CD14-positive monocyte (primary cell): ENCODE measurements around the gene TINAG. TPM values are rescaled to one million over a fixed set of nuclear protein-coding genes. Genes with fewer than 3 reads are reported as not detected.

Experiments
- DNase-seq, 3 donors: peaks; one replicate each; pipeline ENCODE4 v3.0.0-alpha.2; 2011 to 2022
- H2AFZ ChIP-seq: 2 replicates; pipeline ENCODE4 v1.6.0; 2012; ENCODE audit warnings: mild to moderate bottlenecking, low read depth, low read length, inconsistent platforms; ENCODE audit not compliant: insufficient read depth, poor library complexity, severe bottlenecking
- H3K27ac ChIP-seq, 2 donors: 1 replicate in 1 of 2; 2 replicates in 1 of 2; pipeline ENCODE4 v1.5.1; 2012 to 2013; ENCODE audit warnings: low read length in 2 of 2, control low read depth in 1 of 2, inconsistent platforms in 1 of 2, low read depth in 1 of 2, mild to moderate bottlenecking in 1 of 2
- H3K27me3 ChIP-seq, 2 donors: one replicate each; pipeline versions ENCODE4 v1.6.0 to v1.6.1; 2011 to 2013; ENCODE audit warnings: low read length in 2 of 2; ENCODE audit not compliant: control insufficient read depth in 2 of 2, insufficient read depth in 2 of 2
- H3K36me3 ChIP-seq, 2 donors: replicated peaks in 1 of 2; 1 replicate in 1 of 2; 2 replicates in 1 of 2; pipeline versions ENCODE4 v1.5.1 to v1.6.1; 2012 to 2013; ENCODE audit warnings: low read length in 2 of 2, control low read depth in 1 of 2, inconsistent platforms in 1 of 2, mild to moderate bottlenecking in 1 of 2; ENCODE audit not compliant: insufficient read depth in 2 of 2, control insufficient read depth in 1 of 2
- H3K4me1 ChIP-seq, 2 donors: 1 replicate in 1 of 2; 2 replicates in 1 of 2; pipeline versions ENCODE4 v1.5.1 to v1.6.1; 2012 to 2013; ENCODE audit warnings: low read length in 2 of 2, control low read depth in 1 of 2, inconsistent platforms in 1 of 2, mild to moderate bottlenecking in 1 of 2, moderate library complexity in 1 of 2; ENCODE audit not compliant: insufficient read depth in 2 of 2, control insufficient read depth in 1 of 2
- H3K4me2 ChIP-seq: replicated peaks from 2 replicates; pipeline ENCODE3; 2012; ENCODE audit warnings: low read length, moderate library complexity, mild to moderate bottlenecking; ENCODE audit not compliant: poor library complexity, severe bottlenecking; ENCODE audit errors: extremely low read depth
- H3K4me3 ChIP-seq, 3 experiments: fragments of 200-600 bp in 1 of 3; sonication (generic) in 1 of 3; replicated peaks in 1 of 3; 1 replicate in 2 of 3; 2 replicates in 1 of 3; pipeline ENCODE4 v1.5.1; 2011 to 2013; ENCODE audit warnings: low read length in 3 of 3, mild to moderate bottlenecking in 3 of 3, control low read depth in 2 of 3, low read depth in 2 of 3, inconsistent platforms in 1 of 3, moderate library complexity in 1 of 3
- H3K79me2 ChIP-seq: 2 replicates; pipeline ENCODE4 v1.6.0; 2012; ENCODE audit warnings: mild to moderate bottlenecking, control low read depth, inconsistent platforms, low read length, moderate library complexity; ENCODE audit not compliant: insufficient read depth
- H3K9ac ChIP-seq: 2 replicates; pipeline ENCODE4 v1.6.0; 2017; ENCODE audit warnings: low read length, mild to moderate bottlenecking; ENCODE audit not compliant: insufficient read depth, poor library complexity, severe bottlenecking
- H3K9me3 ChIP-seq, 2 donors: replicated peaks in 1 of 2; 1 replicate in 1 of 2; 2 replicates in 1 of 2; pipeline versions ENCODE4 v1.5.1 to v1.6.1; 2012 to 2013; ENCODE audit warnings: low read length in 2 of 2, control low read depth in 1 of 2; ENCODE audit not compliant: control insufficient read depth in 1 of 2, insufficient read depth in 1 of 2
- H4K20me1 ChIP-seq: 2 replicates; pipeline ENCODE4 v1.6.0; 2012; ENCODE audit warnings: mild to moderate bottlenecking, low read length, control low read depth, moderate library complexity; ENCODE audit not compliant: insufficient read depth
- H3K27ac Mint-ChIP-seq, 7 donors: one replicate each; pipeline ENCODE4 v1.8.0; 2020; ENCODE audit warnings: mild to moderate bottlenecking in 7 of 7, mixed read lengths in 7 of 7, moderate library complexity in 6 of 7, inconsistent platforms in 2 of 7
- H3K27me3 Mint-ChIP-seq, 3 donors: one replicate each; pipeline ENCODE4 v1.8.0; 2021 to 2022; ENCODE audit warnings: low read depth in 3 of 3, mild to moderate bottlenecking in 3 of 3, mixed read lengths in 3 of 3, moderate library complexity in 3 of 3, inconsistent platforms in 1 of 3
- H3K36me3 Mint-ChIP-seq, 2 donors: one replicate each; pipeline ENCODE4 v1.8.0; 2020; ENCODE audit warnings: mixed read lengths in 2 of 2, inconsistent platforms in 1 of 2, mild to moderate bottlenecking in 1 of 2
- H3K4me1 Mint-ChIP-seq: one replicate; pipeline ENCODE4 v1.8.0; 2020; ENCODE audit warnings: mild to moderate bottlenecking, mixed read lengths
- H3K4me3 Mint-ChIP-seq, 2 donors: one replicate each; pipeline ENCODE4 v1.8.0; 2020; ENCODE audit warnings: mild to moderate bottlenecking in 2 of 2, mixed read lengths in 2 of 2, moderate library complexity in 1 of 2
- H3K9me3 Mint-ChIP-seq, 7 donors: one replicate each; pipeline ENCODE4 v1.8.0; 2020 to 2022; ENCODE audit warnings: mixed read lengths in 7 of 7, mild to moderate bottlenecking in 6 of 7, moderate library complexity in 6 of 7, inconsistent platforms in 2 of 7
- CTCF ChIP-seq: fragments of 200-600 bp; IDR thresholded peaks from one replicate; pipeline ENCODE4 v1.8.0; 2022; ENCODE audit warnings: antibody characterized with exemption, mild to moderate bottlenecking
- WGBS: methylation state at CpG from one replicate; pipeline ENCODE4 v1.1.5; 2013; ENCODE audit warnings: missing lambda C conversion rate; ENCODE audit not compliant: insufficient coverage; 5-methylcytosine and 5-hydroxymethylcytosine counted together
- intact Hi-C, 2 donors: fragments of 100-400 bp; cut with micrococcal nuclease; formaldehyde crosslinking; loops; one replicate each; pipeline versions ENCODE4 v1.15.0 to v1.15.1; 2023
- polyA plus RNA-seq, 3 donors: library from polyadenylated mRNA; depleted of rRNA in 1 of 3; unstranded in 2 of 3; stranded (reverse) in 1 of 3; fragments of 300-500 nt in 2 of 3; fragments of >200 nt in 1 of 3; fragmentation: Illumina TruSeq in 2 of 3; gene quantifications; 1 replicate in 2 of 3; 2 replicates in 1 of 3; pipeline ENCODE4 v1.2.3, GENCODE V29; 2012 to 2021

Gene TINAG
- polyA plus RNA-seq, 3 donors: not detected

GRCh38 chr6:54262499-54262898 lies 45.7 kb upstream of the TINAG start:
- TF ChIP-seq CTCF: no peak
- H3K9ac ChIP-seq: no peak overlapping the region
- H4K20me1 ChIP-seq: no peaks in the 10 kb centered on the region
- no peaks in the 10 kb centered on the region for H3K9me3 ChIP-seq
- H3K9me3 Mint-ChIP-seq: no peaks in the 10 kb centered on the region
- H3K79me2 ChIP-seq: no peaks in the 10 kb centered on the region
- H3K27ac ChIP-seq: no peak overlapping the region
- H3K27ac Mint-ChIP-seq: no peak overlapping the region
- H2AFZ ChIP-seq: no peak overlapping the region
- H3K36me3 ChIP-seq: no peaks in the 10 kb centered on the region
- intact Hi-C loops: no loop called here
- no peak overlapping the region for H3K4me2 ChIP-seq
- H3K4me3 ChIP-seq: no peak overlapping the region
- peaks cover 0 to 2% of the 10 kb centered on the region in 2 donors for H3K27me3 ChIP-seq
- H3K4me1 ChIP-seq: no peaks in the 10 kb centered on the region
- H3K27me3 Mint-ChIP-seq: peaks cover 0 to 3% (median 0%) of the 10 kb centered on the region in 3 donors
- no peaks in the 10 kb centered on the region for H3K4me1 Mint-ChIP-seq
- no CpG with 5 or more reads among the region's 1 CpG for WGBS
- H3K36me3 Mint-ChIP-seq: no peaks in the 10 kb centered on the region
- DNase-seq: no peak
- no peak overlapping the region for H3K4me3 Mint-ChIP-seq

GRCh38 chr6:54262971-54263370 lies 45.3 kb upstream of the TINAG start:
- H3K27ac Mint-ChIP-seq: no peak overlapping the region
- Histone ChIP-seq H3K4me3 (no peak overlapping the region), H3K27ac (no peak overlapping the region), H3K79me2 (no peaks in the 10 kb centered on the region), H2AFZ (no peak overlapping the region), H3K4me2 (no peak overlapping the region), H3K4me1 (no peaks in the 10 kb centered on the region), H4K20me1 (no peaks in the 10 kb centered on the region), H3K9ac (no peak overlapping the region), H3K36me3 (no peaks in the 10 kb centered on the region), H3K27me3 (peaks cover 0 to 2% of the 10 kb centered on the region in 2 donors), H3K9me3 (no peaks in the 10 kb centered on the region)
- no peaks in the 10 kb centered on the region for H3K36me3 Mint-ChIP-seq
- no peak overlapping the region for H3K4me3 Mint-ChIP-seq
- H3K27me3 Mint-ChIP-seq: peaks cover 0 to 3% (median 0%) of the 10 kb centered on the region in 3 donors
- no peaks in the 10 kb centered on the region for H3K9me3 Mint-ChIP-seq
- no peaks in the 10 kb centered on the region for H3K4me1 Mint-ChIP-seq
- TF ChIP-seq CTCF: no peak
- no CpG with 5 or more reads among the region's 2 CpGs for WGBS
- intact Hi-C loops: no loop called here
- DNase-seq: no peak
